ENCODE measurements around the gene MAN2A1.

The MAN2A1 gene

GRCh38 chr5:109744261-109744660, 54.5 kb downstream of the MAN2A1 start:
- TF ChIP-seq EP300 (IDR thresholded peaks at IDR 0.05; ENCODE audit: borderline replicate concordance) (no peak), FOXM1 (IDR thresholded peaks at IDR 0.05; ENCODE audit: borderline replicate concordance, low read depth) (no peak), NFIC (IDR thresholded peaks at IDR 0.05) (no peak), EGR1 (IDR thresholded peaks at IDR 0.05) (no peak), USF1 (IDR thresholded peaks at IDR 0.05) (no peak), TAF1 (IDR thresholded peaks at IDR 0.05; ENCODE audit: low read depth) (no peak), RAD21 (IDR thresholded peaks at IDR 0.05; ENCODE audit: low read depth) (no peak), YY1 (IDR thresholded peaks at IDR 0.05; ENCODE audit: low read depth) (no peak), TEAD4 (IDR thresholded peaks at IDR 0.05) (no peak), CEBPB (IDR thresholded peaks at IDR 0.05) (no peak)

- TF ChIP-seq CREB1 (IDR thresholded peaks at IDR 0.05; ENCODE audit: low read depth) (no peak), TEAD4 (IDR thresholded peaks at IDR 0.05) (no peak), FOXM1 (IDR thresholded peaks at IDR 0.05; ENCODE audit: borderline replicate concordance, low read depth) (no peak)
Measured at GRCh38 chr5:109748546-109748945, 58.8 kb downstream of the MAN2A1 start.

- TF ChIP-seq EGR1 (IDR thresholded peaks at IDR 0.05) (no peak), CEBPB (IDR thresholded peaks at IDR 0.05) (no peak), FOXM1 (IDR thresholded peaks at IDR 0.05; ENCODE audit: borderline replicate concordance, low read depth) (no peak), REST (IDR thresholded peaks at IDR 0.05; ENCODE audit: low read depth) (no peak), CREB1 (IDR thresholded peaks at IDR 0.05; ENCODE audit: low read depth) (no peak), USF1 (IDR thresholded peaks at IDR 0.05) (no peak), RAD21 (IDR thresholded peaks at IDR 0.05; ENCODE audit: low read depth) (no peak), MAX (IDR thresholded peaks at IDR 0.05) (no peak), EP300 (IDR thresholded peaks at IDR 0.05; ENCODE audit: borderline replicate concordance) (no peak), TCF12 (IDR thresholded peaks at IDR 0.05; ENCODE audit: low read depth) (no peak), TEAD4 (IDR thresholded peaks at IDR 0.05) (no peak), YY1 (IDR thresholded peaks at IDR 0.05; ENCODE audit: low read depth) (no peak), NFIC (IDR thresholded peaks at IDR 0.05) (no peak), TAF1 (IDR thresholded peaks at IDR 0.05; ENCODE audit: low read depth) (no peak), ZBTB7A (IDR thresholded peaks at IDR 0.05; ENCODE audit: low read depth) (no peak)
Measured at GRCh38 chr5:109750463-109750862, 60.7 kb downstream of the MAN2A1 start.

- TF ChIP-seq NFIC (IDR thresholded peaks at IDR 0.05) (no peak), TCF12 (IDR thresholded peaks at IDR 0.05; ENCODE audit: low read depth) (no peak), EGR1 (IDR thresholded peaks at IDR 0.05) (no peak), CREB1 (IDR thresholded peaks at IDR 0.05; ENCODE audit: low read depth) (no peak), REST (IDR thresholded peaks at IDR 0.05; ENCODE audit: low read depth) (no peak), MAX (IDR thresholded peaks at IDR 0.05) (no peak), EP300 (IDR thresholded peaks at IDR 0.05; ENCODE audit: borderline replicate concordance) (no peak), RAD21 (IDR thresholded peaks at IDR 0.05; ENCODE audit: low read depth) (no peak), YY1 (IDR thresholded peaks at IDR 0.05; ENCODE audit: low read depth) (no peak)
Measured at GRCh38 chr5:109753279-109753678, 63.6 kb downstream of the MAN2A1 start.

GRCh38 chr5:109754319-109754718, 64.6 kb downstream of the MAN2A1 start:
- TF ChIP-seq TAF1 (IDR thresholded peaks at IDR 0.05; ENCODE audit: low read depth) (no peak), FOXM1 (IDR thresholded peaks at IDR 0.05; ENCODE audit: borderline replicate concordance, low read depth) (no peak), YY1 (IDR thresholded peaks at IDR 0.05; ENCODE audit: low read depth) (no peak), MAX (IDR thresholded peaks at IDR 0.05) (no peak), TEAD4 (IDR thresholded peaks at IDR 0.05) (no peak), NFIC (IDR thresholded peaks at IDR 0.05) (no peak), CREB1 (IDR thresholded peaks at IDR 0.05; ENCODE audit: low read depth) (no peak), REST (IDR thresholded peaks at IDR 0.05; ENCODE audit: low read depth) (no peak), RAD21 (IDR thresholded peaks at IDR 0.05; ENCODE audit: low read depth) (no peak), ZBTB7A (IDR thresholded peaks at IDR 0.05; ENCODE audit: low read depth) (no peak), TCF12 (IDR thresholded peaks at IDR 0.05; ENCODE audit: low read depth) (no peak), USF1 (IDR thresholded peaks at IDR 0.05) (no peak), EP300 (IDR thresholded peaks at IDR 0.05; ENCODE audit: borderline replicate concordance) (no peak)
